NCI-H446 treated with DMSO at 0.1 percent for 48 hours (cell line): ENCODE measurements around the gene ADIRF.
"Not testable (repeated sequence)": the region's sequence is repeated elsewhere in the genome, so short reads cannot be mapped to it uniquely, and the experiment has no call there.

Experiments
- DNase-seq: peaks from one replicate; lab custom pipeline; 2025; lab: John Stamatoyannopoulos, UW

Gene ADIRF

GRCh38 chr10:86960863-86961434 is 7.3 kb upstream of the ADIRF start:
- no peak for DNase-seq

GRCh38 chr10:86961481-86962091 is 6.7 kb upstream of the ADIRF start:
- DNase-seq, result no peak

DNA sequence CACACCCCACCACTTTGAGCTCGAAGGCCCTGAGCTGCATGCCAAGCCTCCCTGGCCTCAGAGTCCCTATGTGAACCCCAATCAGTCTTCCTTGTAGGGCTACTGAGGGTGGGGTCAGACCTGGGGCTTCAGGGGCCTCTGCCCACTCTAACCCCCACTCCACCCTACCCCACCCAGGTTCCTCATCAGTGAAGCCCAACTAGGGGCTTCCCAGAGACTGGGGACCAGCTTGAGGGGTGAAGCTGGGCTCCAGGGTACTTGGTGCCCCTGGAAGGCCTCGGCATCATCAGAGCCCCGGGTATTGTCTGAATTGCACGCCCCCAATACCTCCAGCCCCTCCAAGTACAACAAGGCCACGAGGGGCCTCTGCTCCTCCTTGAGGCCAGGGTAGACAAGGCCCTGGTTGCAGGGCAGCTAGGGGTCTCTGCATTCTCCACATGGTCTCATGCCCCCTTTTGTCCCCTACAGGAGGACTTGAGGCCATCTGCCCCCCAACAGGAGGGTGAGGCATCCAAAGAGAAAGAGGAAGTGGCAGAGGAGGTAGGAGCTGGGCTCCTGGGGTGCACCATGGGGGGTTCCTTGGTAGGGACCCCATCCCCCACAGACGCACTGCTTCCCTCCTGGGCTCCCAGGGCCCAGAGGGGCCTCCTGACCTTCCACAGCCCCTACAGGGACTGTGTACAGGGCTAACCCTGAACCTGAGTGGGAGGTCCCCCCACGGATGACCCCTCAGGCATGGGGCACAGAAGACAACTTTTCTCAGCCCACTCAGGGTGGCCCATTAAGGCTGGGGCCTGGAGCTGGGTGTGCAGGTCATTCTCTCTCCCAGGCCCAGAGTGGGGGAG is 5.9 kb upstream of the ADIRF start:
- no peak for DNase-seq

DNA sequence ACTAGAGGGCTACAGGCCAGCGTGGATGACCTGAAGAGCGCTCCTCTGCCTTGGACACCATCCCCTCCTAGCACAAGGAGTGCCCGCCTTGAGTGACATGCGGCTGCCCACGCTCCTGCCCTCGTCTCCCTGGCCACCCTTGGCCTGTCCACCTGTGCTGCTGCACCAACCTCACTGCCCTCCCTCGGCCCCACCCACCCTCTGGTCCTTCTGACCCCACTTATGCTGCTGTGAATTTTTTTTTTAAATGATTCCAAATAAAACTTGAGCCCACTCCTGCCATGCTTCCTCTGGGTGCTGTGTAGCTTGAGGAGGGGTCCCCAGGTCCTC is 5.3 kb upstream of the ADIRF start:
- no peak for DNase-seq

GRCh38 chr10:86963341-86963919 is 4.9 kb upstream of the ADIRF start:
- no peak for DNase-seq

GRCh38 chr10:86964061-86964846 is 4.0 kb upstream of the ADIRF start:
- no peak for DNase-seq

- no peak for DNase-seq
Measured at GRCh38 chr10:86964847-86965190, 3.5 kb upstream of the ADIRF start.

DNA sequence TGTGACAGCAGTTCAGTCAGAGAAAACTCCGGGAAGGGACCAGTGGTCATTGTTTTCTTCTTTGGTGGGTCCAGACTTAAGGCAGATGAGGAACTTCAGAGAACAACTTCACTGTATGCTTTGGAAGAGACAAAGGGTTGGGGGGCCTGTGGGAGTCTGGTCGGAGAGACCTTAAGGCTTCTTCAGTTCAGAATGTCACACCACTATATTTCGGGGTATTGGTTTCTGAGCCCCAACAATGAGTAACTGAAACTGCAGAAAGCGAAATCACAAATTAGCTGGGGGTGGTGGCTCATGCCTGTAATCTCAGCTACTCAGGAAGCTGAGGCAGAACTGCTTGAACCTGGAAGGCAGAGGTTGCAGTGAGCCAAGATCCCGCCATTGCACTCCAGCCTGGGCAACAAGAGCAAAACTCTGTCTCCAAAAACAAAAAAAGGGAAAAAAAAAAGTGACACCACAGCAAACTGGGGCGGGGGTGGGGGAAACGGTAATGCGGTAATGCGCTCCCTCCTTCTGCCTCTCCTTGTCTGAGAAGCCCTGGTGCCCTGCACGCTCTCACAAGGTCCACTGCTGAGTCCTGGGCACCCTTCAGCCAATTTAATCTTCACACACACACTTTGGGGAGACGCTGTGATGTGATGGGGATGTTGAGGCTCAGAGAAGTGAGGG is 2.2 kb upstream of the ADIRF start:
- no peak for DNase-seq

DNA sequence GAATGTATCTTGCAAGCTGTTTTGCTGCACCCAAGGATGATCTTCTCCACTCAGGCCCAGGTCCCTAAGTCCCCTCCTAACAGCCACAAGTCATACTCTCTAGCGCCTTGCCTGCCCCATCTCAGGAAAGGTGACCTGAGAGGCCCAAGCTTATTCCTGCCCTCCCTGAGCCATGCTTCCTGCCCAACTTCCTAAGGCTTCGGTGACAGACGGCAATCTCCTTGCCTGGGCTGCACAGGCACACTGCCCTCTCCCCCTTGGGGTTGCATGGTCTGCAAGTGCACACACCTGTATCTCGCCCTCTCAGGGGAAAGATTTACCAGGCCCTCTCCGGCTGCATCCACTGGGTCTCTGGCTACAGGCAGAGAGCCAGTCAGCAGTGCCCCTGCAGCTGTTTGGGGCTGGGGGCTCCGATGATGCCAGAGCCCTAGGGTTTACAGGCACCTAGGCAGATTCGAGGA is 771 bp upstream of the ADIRF start:
- DNase-seq, result no peak

DNA sequence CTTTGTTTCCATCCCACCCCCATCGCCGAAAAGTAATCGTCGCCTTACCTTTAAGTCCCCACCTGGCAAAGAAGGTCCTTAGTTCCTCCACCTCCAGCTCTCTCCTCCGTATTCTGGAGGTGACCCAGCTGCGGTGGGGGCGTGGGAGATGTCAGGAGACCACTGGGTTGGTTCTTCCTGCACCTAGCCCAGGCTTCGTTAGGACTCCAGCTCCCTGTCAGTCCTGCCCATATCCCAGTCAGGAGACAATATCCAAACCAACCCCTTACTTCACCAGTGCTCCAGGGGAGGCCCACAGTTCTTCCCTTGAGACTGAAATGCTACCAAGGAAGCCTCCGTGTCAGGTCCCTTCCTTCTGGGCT is 693 bp downstream of the ADIRF start:
- DNase-seq, result no peak

- no peak for DNase-seq
Measured at GRCh38 chr10:86969421-86970041, 1.2 kb downstream of the ADIRF start.

- no peak for DNase-seq
Measured at GRCh38 chr10:86970162-86970981, 2.1 kb downstream of the ADIRF start.

DNA sequence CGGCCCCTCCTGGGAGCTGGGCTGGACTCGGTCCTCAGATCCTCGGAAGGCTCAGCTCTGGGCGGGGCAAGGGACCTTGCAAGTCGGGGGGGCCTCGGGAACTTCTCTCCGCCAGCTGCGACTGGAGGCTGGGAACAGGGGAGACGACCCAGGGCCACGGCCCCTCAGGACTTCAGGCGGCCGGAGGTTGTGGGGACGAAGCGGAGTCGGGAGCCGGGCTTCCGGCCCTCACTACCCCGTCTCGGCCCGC is 2.6 kb downstream of the ADIRF start:
- no peak for DNase-seq

GRCh38 chr10:86971232-86971991 is 3.1 kb downstream of the ADIRF start:
- DNase-seq, result no peak

DNA sequence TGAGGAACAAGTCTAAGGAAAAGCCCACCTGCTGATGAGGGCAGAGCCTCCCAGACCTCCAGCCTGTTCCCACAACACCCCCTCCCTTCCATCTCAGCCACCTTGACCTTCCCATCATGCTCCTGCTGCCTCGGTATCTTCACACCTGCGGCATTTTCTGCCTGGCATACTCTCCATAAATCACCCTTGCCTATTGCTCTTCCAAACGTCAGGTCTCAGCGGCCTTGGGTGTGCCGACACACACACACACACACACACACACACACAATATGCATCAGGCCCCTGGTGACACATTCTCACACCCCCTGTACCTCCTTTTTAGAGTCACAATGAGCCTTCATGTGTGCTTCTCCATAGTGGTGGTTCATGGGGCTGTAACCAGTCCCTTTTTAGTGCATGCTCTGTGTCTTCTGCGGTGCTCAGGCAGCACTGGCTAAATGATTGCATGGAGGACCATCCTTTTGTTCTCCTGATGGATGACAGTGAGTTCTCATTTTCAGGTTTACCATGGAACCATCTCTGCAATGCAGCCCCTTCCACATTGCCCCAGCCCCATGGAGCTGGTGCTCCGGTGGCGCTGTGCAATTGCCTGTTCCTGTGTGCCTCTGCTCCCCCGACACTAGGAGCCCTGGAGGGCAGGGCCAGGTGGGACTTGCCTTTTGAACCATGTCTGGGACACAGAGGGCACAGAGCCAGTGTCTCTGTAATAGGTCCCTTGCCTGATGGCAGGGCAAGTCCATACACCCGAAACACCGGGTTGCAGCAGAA is 4.5 kb downstream of the ADIRF start:
- no peak for DNase-seq

GRCh38 chr10:86974484-86974883 is 6.2 kb downstream of the ADIRF start:
- no peak for DNase-seq

DNA sequence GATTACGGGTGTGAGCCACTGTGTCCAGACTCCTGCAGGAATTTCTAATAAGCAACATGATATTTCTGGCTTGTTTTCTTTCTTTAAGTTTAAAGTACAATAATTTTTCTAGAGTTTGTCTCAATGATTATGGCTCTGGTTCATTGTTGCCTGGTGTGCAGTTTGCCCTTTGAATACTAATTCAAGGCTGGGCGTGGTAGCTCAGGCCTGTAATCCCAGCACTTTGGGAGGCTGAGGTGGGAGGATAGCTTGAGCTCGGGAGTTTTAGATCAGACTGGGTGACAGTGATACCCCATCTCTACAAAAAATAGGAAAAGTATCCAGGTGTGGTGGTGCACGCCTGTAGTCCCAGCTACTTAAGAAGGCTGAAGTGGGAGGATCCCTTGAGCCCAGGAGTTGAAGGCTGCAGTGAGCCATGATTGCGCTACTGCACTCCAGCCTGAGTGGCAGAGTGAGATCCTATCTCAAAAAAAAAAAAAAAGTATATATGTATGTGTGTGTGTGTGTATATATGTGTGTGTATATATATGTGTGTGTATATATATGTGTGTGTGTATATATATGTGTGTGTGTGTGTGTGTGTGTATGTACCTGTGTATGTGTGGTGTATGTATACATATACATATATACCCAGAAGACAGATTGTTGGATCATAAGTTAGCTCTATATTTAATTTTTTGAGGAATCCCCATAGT is 8.2 kb downstream of the ADIRF start:
- DNase-seq, result no peak

DNA sequence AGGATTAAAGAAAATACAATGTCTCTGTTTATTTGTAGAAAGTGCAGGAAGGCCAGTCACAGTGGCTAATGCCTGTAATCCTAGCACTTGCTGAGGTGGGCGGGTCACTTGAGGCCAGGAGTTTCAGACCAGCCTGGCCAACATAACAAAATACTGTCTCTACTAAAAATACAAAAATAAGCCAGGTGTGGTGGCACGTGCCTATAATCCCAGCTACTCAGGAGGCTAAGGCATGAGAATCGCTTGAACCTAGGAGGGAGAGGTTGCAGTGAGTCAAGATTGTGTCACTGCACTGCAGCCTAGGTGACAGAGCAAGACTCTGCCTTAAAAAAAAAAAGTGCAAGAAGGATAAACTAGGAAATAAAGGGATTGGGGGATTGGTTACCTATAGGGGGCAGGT is 10.2 kb downstream of the ADIRF start:
- DNase-seq, result not testable (repeated sequence)
